Inferior parietal cortex (tissue), 1 donor: ENCODE results near the gene TBCA.

Experiments used
- DNase-seq: peaks from one replicate; pipeline ENCODE4 v3.0.0-alpha.2; 2016; ENCODE audit errors: extremely low spot score

The TBCA gene

GRCh38 chr5:77775790-77776553 lies at the start of gene TBCA:
Gene TBCA, minus strand, starts transcription at chr5:77776339. Its CDS starts 82 bp downstream, at chr5:77776257.
- peak; percentile 93 for DNase-seq

- no peak for DNase-seq
Observed at GRCh38 chr5:77824981-77825380, 48.8 kb upstream of the TBCA start.

- DNase-seq: no peak
Observed at GRCh38 chr5:77816686-77817085, 40.5 kb upstream of the TBCA start.

- no peak for DNase-seq
Observed at GRCh38 chr5:77812926-77813589, 36.9 kb upstream of the TBCA start.

GRCh38 chr5:77806213-77806843 lies 30.2 kb upstream of the TBCA start:
- DNase-seq: no peak

- no peak for DNase-seq
Observed at GRCh38 chr5:77798456-77798855, 22.3 kb upstream of the TBCA start.

GRCh38 chr5:77797136-77797535 lies 21.0 kb upstream of the TBCA start:
- no peak for DNase-seq

GRCh38 chr5:77795846-77796245 lies 19.7 kb upstream of the TBCA start:
- DNase-seq: no peak

- DNase-seq: no peak
Observed at GRCh38 chr5:77795268-77795667, 19.1 kb upstream of the TBCA start.

GRCh38 chr5:77791926-77792325 lies 15.8 kb upstream of the TBCA start:
- no peak for DNase-seq

GRCh38 chr5:77791356-77791755 lies 15.2 kb upstream of the TBCA start:
- no peak for DNase-seq

GRCh38 chr5:77785229-77785628 lies 9.1 kb upstream of the TBCA start:
- DNase-seq: no peak

GRCh38 chr5:77784735-77785134 lies 8.6 kb upstream of the TBCA start:
- no peak for DNase-seq

- no peak for DNase-seq
Observed at GRCh38 chr5:77781076-77781475, 4.9 kb upstream of the TBCA start.

- DNase-seq: no peak
Observed at GRCh38 chr5:77778881-77779438, 2.8 kb upstream of the TBCA start.

- DNase-seq: no peak
Observed at GRCh38 chr5:77778398-77778797, 2.3 kb upstream of the TBCA start.

GRCh38 chr5:77777911-77778310 lies 1.8 kb upstream of the TBCA start:
- no peak for DNase-seq

GRCh38 chr5:77777281-77777892 lies 1.2 kb upstream of the TBCA start:
- DNase-seq: no peak

- DNase-seq: no peak
Observed at GRCh38 chr5:77776554-77777206, 541 bp upstream of the TBCA start.

GRCh38 chr5:77774981-77775789 lies 954 bp downstream of the TBCA start:
- no peak for DNase-seq
